PC-9 (cell line): ENCODE data around the gene RNF225.

ENCODE experiments used
- EZH2 ChIP-seq: fragments of 200-600 bp; sonication (generic); IDR thresholded peaks from 2 replicates; pipeline ENCODE4 v1.8.0; 2017; ENCODE audit warnings: antibody characterized with exemption, low read depth
- TF ChIP-seq, protein P1 (sequence below): fragments of 200-600 bp; sonication (generic); conservative IDR thresholded peaks from 2 replicates; pipeline ENCODE4 v1.6.1; 2017; ENCODE audit warnings: mixed run types, antibody characterized with exemption, mild to moderate bottlenecking, moderate library complexity

DNA sequence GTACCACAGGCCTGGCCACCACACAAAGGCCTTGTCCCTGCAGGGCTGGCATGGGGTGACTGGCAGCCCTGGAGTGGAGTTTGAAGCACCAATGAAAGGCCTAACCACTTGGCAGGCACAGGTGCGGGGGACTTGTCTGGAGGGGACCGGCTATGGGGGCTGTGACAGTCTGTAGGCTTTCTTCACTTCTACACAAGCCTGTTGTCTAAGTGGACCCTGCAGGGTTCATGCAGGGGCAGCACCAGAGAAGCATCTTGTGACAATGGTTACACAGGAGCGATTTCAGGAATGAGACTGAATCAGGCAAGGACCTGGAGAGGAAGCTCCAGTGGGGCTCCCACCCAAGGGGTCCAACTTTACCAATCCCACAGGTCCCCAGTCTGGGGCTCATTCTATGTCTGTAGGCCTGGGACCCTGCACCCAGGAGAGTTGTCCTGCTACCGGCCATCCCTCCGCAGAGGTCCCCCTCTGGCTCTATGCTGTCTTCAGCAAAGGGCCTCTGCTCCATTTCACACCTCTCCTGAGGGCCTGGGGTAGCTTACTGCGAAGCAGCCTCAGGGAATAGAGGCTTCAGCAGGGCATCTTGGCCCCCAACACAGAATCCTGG, 12.4 kb upstream of the RNF225 start:
- TF ChIP-seq, protein P1, sequence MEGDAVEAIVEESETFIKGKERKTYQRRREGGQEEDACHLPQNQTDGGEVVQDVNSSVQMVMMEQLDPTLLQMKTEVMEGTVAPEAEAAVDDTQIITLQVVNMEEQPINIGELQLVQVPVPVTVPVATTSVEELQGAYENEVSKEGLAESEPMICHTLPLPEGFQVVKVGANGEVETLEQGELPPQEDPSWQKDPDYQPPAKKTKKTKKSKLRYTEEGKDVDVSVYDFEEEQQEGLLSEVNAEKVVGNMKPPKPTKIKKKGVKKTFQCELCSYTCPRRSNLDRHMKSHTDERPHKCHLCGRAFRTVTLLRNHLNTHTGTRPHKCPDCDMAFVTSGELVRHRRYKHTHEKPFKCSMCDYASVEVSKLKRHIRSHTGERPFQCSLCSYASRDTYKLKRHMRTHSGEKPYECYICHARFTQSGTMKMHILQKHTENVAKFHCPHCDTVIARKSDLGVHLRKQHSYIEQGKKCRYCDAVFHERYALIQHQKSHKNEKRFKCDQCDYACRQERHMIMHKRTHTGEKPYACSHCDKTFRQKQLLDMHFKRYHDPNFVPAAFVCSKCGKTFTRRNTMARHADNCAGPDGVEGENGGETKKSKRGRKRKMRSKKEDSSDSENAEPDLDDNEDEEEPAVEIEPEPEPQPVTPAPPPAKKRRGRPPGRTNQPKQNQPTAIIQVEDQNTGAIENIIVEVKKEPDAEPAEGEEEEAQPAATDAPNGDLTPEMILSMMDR: no peak
- no peak for TF ChIP-seq EZH2
